LNCaP clone FGC (cell line): Measurements from ENCODE around the gene ABLIM1.

Experiments used
- DNase-seq: peaks from one replicate; pipeline ENCODE4 v3.0.0-alpha.2; 2011; ENCODE audit warnings: low read depth
- H3K4me3 ChIP-seq: 2 replicates; pipeline ENCODE4 v1.5.1; 2011; ENCODE audit warnings: mild to moderate bottlenecking, low read depth, low read length, control low read depth
- TF ChIP-seq, protein P1 (sequence below): IDR thresholded peaks from 2 replicates; pipeline ENCODE4 v1.5.1; 2012; ENCODE audit warnings: mild to moderate bottlenecking; ENCODE audit not compliant: control insufficient read depth, insufficient read depth; ENCODE audit errors: extremely low read depth

ABLIM1 gene

DNA sequence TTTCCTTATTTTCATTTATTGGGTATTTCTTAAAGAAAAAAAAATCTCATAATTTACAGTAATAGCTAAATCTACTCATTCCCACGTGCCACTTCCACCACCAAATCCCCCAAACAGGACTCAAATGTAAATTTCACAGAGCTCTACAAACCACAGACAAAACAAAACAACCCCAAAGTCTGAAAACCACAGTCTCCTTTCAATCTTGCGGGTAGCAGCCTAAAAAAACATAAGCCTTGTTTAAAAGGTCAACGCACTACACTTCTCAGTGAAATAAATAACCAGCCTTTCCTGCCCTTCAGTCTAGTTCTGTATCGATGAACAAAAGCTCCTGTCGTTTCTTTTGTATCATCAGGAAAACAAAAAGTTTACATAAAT lies 132.0 kb downstream of the ABLIM1 start:
- DNase-seq: no peak
- H3K4me3 ChIP-seq: peak overlapping the region; percentile 58
- TF ChIP-seq, protein P1, sequence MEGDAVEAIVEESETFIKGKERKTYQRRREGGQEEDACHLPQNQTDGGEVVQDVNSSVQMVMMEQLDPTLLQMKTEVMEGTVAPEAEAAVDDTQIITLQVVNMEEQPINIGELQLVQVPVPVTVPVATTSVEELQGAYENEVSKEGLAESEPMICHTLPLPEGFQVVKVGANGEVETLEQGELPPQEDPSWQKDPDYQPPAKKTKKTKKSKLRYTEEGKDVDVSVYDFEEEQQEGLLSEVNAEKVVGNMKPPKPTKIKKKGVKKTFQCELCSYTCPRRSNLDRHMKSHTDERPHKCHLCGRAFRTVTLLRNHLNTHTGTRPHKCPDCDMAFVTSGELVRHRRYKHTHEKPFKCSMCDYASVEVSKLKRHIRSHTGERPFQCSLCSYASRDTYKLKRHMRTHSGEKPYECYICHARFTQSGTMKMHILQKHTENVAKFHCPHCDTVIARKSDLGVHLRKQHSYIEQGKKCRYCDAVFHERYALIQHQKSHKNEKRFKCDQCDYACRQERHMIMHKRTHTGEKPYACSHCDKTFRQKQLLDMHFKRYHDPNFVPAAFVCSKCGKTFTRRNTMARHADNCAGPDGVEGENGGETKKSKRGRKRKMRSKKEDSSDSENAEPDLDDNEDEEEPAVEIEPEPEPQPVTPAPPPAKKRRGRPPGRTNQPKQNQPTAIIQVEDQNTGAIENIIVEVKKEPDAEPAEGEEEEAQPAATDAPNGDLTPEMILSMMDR: no peak

DNA sequence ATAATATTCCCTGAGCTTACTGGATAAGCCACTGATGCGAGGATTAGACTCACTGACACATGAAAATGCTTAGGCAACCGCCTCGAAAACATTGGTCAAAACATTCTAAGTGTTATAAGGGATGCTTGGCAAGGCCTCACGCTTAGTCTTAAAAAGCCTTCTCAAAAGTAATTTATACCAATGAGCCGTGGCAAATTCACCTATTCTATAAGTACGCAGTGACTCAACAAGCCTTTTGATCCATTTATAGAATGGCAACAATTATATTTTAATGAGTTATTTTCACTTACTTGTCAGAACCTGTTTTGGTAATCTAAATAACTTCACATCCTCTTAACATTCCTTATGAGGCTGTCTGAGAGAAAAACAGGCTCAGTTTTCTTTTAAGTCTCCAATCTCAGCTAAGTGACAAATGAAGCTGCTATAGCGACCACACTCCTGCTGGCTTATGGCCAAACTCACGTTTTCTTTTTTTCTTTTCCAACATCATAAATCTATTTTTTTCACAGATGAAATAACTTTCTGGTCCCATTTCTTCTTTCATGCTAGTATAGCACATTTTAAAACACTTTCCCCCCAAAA lies 132.6 kb downstream of the ABLIM1 start:
- no peak for DNase-seq
- TF ChIP-seq, protein P1: no peak
- H3K4me3 ChIP-seq: peak overlapping the region; percentile 58

DNA sequence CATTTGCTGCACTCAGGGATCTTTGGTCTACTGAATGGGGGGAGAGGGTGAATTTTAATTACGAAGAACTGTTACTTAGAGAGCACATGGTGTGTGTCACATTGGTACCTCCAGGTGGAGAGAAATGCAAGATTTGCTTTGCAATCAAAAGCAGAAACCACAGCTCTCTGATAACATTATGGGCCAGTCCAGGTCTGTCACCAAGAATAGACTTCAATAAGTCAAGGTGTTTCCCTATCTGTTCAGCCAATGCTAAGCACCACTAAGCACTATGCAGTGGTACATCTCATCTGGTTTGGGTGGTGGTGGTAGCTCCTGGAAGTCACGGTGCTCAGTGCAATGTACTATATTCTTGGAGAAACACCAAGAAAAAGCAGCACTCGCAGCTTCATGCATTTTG lies 134.2 kb downstream of the ABLIM1 start:
- no peak for DNase-seq
- no peak overlapping the region for H3K4me3 ChIP-seq
- TF ChIP-seq, protein P1: no peak

DNA sequence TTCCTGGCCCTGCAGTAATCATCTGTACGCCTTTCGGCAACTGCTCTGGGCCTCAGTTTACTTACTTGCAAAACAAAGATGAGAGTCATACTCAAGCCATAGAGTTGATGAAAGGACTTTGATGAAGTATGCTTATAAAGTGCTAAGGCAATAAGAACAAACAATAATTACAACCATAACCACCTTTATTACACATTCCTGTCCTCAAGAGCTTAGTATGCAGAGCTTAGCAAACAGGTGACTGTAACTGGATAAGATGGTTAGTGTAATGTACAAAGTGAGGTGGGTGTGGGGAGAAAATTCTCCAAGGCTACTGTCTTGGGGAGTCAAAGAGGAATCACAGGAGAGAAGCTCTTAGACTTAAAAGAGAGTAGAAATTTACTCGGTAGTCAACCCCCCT lies 136.8 kb downstream of the ABLIM1 start:
- H3K4me3 ChIP-seq: no peak overlapping the region
- DNase-seq: no peak
- TF ChIP-seq, protein P1: no peak

DNA sequence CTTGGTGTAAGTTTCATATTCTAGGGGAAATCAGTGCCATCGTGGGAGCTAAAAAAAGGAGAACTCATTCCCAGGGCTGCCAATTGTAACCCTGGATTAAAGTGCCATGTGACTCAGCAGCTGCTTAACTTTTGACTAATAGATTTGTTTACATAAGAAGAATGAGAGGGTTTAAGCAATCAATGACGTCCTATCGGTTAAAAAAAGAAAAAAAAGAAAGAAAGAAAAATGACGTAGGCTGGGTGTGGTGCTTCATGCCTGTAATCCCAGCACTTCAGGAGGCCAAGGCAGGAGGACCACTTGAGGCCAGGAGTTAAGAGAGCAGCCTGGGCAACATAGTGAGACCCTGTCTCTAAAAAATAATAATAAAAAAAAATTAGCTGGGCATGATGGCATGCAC lies 137.6 kb downstream of the ABLIM1 start:
- DNase-seq: no peak
- TF ChIP-seq, protein P1: no peak

DNA sequence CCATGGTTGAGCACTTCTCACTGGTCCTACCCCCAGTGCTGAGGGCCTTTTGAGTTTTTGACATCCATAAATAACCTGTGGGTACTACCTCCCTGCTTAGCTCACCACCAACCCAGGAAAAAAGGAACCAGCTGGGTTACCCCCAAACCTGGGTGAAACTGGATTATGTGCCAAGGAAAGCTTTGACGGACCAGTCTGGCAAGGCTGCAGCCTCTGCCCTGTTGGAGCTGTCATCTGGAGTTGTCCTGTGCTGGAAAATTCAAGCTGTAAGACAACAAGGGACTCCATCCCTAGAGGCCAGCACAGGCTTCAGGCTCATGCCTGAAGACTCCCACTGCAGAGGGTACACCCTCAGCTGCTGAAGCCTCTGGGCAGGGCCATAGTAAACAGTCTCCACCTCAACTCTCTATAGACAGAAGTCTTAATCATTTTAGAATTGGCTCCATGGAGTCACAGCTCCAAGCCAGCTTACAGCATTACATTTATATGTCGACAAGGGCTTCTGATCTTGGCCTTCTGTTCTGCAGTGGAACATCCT lies 138.2 kb downstream of the ABLIM1 start:
- DNase-seq: no peak
- no peak overlapping the region for H3K4me3 ChIP-seq
- TF ChIP-seq, protein P1: no peak

More for the DNA sequence above, 137.6 kb downstream of the ABLIM1 start:
- no peak overlapping the region for H3K4me3 ChIP-seq

DNA sequence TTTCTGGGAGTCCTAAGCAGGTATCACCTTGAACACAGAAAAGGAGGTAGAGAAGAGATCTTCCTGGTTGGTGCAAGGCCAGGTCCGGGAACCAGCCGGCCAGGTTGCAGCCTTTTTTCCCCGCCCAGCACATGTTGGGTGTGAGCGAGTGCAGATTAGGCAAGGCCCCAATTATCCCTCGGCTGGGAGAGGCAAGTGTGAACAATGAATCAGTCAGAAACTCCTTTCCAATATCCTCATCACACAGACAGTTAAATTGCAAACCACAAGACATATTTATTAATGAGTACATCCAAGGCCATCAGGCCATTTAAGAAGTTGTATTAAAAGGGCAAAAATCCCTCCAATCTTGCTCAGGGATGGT lies 138.8 kb downstream of the ABLIM1 start:
- peak; percentile 58 for DNase-seq
- H3K4me3 ChIP-seq: peak overlapping the region; percentile 19; the same call in 1 of the 2 replicates
- TF ChIP-seq, protein P1: no peak
